HG03558 (cell line): ENCODE measurements around the gene PCDH12.
A peak's percentile ranks its signal among the peaks of the same experiment; 100 is the strongest.

ENCODE experiments used
- ATAC-seq: cut with Tn5 transposase; IDR thresholded peaks from one replicate; pipeline ENCODE4 v1.9.1; 2021; ENCODE audit warnings: moderate number of reproducible peaks; ENCODE audit not compliant: unreplicated experiment; ENCODE audit errors: extremely low read depth

PCDH12 gene

DNA sequence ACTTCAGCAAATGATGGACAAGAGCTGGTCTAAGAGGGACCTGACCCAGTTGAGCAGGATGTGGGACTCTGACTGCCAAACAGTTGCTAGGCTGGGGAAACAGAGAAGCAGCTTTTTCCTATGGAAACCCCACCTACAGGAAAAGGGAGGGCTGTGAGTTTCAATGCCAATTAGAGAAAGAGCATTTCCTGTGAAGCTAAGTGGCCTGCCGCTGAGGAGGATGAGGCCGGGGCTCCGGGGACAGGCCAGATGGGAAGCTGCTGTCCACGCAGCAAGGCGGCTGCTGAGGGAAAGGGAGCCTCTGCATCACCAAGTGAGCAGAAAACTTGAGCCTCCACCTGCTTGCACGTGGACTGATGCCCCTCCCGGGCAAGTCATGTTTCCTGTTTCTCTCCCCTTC, at the start of gene PCDH12:
TSS of gene PCDH12 (minus strand) at position 90 of the 400 bp plus-strand sequence. CDS start 351 bp downstream, outside the sequence.
- ATAC-seq: no peak

DNA sequence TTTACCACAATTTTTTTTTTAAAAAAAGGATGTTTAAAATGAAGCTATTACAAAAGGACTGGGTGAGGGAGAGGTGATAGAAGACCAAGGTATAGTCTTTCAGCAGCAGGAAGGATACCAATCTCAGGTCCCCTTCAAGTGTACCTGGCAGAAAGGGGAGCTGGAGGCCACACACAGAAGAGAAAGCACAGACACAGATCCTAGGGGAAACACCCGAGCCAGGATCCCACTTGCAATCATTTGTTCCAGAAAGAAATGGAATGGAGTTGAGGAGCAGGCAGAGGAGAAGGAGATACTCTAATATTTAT, 49.2 kb upstream of the PCDH12 start:
- no peak for ATAC-seq

DNA sequence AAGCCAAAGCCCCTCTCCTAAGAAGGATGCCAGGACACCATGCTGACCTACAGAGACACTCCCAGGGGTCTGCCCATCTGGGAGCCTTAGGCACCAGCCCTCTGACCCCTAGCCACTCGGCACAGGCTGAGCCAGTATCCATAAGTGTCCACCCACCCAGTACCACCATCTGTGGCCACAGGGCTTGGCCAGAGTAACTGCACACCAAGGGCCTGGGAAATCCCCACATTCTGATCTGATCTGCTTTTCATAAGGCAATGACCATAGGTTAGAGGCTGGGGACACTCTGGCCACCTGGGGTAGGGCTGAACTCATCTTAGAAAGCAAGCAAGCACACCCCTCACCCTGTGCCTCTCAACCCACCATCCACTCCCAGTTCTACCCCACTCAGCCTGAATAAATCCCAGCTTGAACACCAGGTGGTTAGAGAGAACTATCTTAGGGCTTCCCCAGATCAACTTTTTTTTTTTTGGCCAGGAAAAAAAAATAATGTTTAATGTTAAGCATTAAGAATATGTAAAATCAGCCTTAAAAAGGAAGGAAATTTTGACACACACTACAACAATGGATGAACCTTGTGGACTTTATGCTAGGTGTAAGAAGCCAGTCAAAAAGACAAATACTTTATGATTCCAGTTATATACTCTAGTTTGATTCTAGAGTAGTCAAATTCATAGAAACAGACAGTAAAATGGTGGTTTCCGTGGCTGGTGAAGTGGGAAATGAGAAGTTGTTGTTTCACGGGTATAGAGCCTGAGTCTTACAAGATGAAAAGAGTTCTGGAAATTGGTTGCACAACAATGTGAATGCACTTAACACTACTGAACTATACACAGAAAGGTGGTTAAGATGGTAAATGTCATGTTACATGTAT, 48.6 kb upstream of the PCDH12 start:
- no peak for ATAC-seq

DNA sequence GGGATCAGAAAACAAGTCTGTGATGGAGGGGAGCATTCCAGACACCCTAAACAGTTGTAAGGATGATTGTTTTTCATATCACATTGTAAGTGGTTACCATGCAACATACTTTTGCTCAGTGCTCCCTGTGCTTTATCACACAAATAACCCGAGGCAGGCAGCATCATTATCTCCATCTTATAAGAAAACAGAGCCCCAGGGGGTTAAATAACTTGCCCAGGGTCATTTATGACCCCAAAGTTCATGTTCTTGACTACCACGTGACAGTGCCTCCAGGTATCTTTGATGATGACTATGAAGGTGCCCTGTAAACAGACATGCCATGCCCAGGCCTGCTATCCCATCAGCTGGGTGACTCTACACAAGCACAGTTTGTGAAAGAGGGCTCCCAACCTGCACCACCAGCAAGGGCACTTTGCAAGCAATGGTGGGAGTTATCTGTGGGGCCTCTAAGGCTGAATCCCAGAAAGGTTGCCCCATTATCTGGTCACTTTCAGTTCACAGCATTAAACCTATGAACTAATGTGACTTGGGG, 45.3 kb upstream of the PCDH12 start:
- no peak for ATAC-seq

DNA sequence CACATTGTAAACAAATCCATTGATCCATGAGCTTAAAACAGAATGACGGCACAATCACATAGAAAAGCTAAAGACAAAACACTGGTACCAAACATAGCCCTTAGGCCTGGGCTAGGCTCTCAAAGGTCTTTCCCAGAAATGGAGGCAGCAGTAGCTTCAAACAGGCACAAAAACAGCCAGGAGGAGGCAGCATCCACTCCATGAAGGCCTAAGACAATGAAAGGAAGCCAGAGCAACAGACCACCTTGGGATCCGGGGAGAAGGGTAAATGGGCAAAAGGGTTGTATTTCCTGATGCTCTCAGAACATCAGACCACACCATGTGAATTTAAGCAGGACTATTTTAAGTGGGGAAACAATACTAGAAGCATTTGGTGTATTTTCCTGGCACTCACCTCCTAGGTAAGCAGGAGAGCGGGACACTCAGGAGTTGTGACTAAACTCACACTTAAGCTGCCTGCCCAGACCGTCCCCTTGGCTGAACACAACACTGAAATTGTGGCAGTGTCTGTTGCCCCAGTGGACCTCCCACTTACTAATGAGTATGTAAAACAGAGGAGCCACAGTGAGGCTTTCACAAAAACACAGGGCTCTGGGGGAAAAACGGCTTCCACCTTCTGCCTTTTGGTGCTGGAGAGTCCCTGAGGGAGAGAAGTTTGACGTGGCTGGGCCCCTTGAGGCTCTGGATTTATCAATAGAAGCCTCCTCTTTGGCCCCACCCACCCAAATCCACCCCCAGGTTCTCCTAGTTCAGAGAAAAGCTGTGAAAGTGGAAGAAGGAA, 42.9 kb upstream of the PCDH12 start:
- ATAC-seq: no peak

DNA sequence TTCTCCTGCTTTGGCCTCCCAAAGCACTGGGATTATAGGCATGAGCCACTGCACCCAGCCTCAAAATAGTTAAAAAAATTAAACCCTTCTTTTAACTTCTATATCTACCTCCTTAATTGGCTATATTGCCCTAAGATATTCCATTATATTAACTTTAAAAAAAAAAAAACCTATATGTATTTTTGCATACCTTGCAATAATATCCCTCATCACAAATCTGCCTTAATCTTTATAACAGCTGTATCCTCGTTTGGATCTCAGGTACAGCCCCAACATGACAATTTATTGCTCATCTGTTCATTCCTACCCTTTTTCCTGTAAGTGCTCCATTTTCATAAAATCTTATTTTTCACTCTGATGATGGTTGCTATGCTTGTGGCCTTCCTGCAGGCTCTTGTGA, 42.2 kb upstream of the PCDH12 start:
- no peak for ATAC-seq

DNA sequence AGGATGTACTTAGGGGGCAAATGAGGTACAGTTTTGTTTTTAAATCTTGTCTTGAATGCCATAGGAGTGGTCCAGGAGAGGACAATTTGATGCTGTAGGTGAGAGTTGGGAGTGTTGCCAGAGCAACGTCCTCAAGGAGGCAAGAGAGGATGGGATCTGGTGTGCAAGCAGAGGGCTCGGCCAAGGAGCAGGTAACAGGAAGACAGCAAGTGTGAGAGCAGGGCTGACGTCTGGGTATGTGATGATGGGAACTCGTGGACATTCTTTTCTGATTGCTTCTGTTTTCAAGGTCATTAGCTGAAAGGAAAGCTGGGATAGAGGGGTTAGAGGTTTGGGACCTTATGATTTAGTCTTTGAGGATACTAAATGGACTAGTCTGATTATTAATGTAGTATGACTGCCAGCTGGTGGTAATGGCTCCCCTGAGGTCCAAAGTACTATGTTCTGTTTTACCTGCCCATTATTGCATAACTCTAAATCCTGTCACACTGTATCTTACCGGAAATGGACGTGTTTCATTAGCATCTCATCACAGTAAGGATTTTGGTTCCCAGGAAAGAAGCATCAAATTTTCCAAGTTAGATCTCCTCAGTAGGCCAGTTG, 39.5 kb upstream of the PCDH12 start:
- no peak for ATAC-seq

DNA sequence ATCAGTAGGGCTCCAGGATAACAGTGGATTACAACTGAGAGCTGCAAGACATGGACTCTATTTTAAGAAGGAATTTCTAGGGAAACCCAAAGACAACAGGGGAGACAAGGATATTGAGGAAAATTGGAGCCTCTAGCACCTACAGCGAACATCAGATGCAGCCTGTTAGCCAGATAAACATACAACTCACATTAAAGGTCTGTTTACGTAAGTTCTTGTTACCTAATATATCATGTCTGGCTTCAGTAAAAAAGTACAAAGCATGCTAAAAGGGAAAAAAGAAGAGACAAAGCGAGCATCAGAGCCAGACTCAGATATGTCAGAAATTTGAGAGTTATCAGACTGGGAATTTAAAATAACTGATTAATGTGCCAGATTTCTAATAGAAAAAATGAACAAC, 37.7 kb upstream of the PCDH12 start:
- no peak for ATAC-seq

DNA sequence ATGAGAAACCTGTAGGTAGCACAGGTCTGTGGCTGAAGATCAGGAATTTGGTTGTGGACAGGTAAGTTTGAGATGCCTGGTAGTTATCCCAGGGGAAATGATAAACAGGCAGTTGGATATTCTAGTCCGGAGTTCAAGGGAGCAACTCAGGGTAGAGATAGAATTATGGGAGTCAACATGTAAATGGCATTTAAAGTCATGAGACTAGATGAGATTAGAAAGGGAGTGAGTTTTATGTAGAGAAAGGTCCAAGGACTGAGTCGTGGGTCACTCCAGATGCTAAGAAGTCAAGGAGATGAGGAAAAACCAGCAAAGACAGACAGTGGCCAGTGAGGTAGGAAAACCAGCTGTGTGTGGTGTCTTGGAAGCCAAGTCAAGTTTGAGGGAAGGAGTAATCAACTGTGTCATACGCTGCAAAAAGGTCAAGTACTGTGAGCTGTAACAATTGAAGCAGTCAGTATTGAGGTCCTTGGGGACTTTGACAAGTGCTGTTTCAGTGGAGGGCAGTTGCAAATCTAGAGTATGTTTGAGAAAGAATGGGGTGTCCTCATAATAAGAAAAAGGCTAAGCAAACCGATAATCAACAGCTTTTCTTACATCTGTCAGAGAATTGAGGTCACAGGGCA, 36.6 kb upstream of the PCDH12 start:
- no peak for ATAC-seq

DNA sequence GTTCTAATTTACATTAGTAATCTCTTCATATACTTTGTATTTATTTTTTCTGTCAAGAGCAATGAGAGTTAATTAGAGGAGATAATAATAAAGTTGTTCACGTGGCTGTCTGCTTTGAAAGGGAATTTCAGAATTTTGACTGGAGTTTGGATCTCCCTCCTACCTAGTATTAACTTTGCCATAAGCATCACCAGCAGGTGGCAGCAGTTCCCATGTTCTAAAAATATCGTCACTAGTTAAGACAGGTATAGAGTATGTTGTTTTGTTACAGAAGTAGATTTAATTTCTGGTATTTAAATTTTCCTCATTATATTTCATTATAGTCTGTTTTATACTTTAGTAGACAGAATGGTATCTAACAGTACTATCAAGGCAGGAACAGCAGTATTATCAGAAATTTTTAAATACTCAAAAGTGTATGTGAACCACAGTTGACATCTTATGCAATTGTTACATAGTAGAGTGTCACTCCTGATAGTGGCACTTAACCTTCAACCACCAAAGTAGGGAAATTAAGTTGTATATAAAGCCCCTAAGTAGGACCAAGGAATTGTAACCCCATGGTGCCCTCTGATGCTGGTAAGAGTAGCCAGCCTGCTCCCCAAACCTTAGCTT, 34.5 kb upstream of the PCDH12 start:
- ATAC-seq: no peak

DNA sequence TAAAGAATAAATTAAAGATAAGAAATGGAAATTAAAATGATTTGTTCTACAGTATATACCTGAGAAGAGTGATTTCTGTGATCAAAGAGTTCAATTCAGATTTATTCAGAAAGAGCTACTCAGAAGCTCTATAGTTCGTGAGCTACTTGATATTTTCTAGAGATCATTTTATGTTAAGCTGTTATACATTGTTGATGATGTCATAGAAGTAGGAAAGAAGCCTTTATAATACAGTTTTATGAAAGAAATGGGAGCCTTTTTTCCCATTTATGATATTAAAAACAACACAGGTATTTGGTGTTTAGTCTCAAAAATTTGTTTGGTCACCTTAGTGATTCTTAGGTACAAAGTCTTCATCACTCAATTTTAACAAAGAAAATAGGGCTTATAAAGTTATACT, 31.7 kb upstream of the PCDH12 start:
- ATAC-seq: no peak

DNA sequence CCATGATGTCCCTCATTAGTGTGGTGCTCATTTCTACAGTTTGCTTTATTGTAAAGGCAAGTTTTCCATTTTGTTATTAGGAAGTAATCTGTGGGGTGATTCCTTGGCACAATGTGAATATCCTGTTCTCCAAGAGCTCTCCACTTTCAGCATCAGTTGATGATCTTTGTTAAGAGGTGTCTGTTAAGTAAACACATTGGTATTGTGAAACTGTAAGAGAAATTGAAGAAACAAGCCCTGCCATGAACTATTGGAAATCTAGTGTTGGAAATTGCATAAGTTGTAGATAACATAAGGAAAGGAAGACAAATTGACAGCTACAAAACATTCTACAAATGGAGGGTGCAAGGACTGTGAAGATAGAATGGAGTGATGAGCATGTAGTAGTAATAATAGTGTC, 28.1 kb upstream of the PCDH12 start:
- no peak for ATAC-seq

DNA sequence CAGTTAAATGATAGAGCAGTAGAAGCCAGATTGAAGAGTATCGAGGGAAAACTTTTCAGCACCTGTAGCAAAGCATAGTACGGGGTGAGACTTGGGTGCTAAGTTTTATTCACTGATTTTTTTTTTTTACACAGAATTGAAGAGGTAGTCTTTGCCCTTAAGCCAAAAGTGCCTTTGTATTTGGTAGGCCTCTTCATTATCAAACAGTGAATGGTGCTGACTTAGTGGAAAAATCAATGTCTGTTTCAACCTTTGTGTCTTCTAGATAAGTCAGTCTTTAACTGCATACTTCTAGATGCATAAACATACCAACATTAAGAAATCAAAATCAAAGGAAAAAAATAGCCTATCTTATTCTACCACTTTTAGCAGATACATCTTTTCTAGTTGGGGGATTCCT, 24.6 kb upstream of the PCDH12 start:
- ATAC-seq: no peak

DNA sequence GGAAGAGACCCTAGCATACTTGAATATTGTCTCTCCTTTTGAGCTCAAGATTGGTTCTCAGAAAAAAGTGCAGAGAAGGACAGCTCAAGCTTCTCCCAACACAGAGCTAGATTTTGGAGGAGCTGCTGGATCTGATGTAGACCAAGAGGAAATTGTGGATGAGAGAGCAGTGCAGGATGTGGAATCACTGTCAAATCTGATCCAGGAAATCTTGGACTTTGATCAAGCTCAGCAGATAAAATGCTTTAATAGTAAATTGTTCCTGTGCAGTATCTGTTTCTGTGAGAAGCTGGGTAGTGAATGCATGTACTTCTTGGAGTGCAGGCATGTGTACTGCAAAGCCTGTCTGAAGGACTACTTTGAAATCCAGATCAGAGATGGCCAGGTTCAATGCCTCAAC, 20.4 kb upstream of the PCDH12 start:
- ATAC-seq: no peak

DNA sequence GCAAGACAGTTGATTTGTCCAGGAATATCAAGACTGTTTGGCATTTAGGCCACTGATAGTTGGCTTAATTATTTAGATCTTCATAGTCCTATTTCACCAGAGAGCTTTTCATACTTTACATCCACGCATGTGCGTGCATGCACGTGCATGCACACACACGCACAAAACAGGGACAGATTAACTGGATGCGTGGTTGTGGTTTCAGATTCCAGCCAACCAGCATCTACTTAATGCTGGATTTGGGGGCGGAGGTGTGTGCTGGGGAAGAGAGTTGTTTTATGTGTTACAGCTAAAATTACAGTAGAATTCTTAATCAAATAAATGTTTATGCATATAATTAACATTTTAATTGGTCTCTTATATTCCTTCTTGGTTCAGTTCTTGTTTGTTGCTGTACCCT, 18.2 kb upstream of the PCDH12 start:
- no peak for ATAC-seq

DNA sequence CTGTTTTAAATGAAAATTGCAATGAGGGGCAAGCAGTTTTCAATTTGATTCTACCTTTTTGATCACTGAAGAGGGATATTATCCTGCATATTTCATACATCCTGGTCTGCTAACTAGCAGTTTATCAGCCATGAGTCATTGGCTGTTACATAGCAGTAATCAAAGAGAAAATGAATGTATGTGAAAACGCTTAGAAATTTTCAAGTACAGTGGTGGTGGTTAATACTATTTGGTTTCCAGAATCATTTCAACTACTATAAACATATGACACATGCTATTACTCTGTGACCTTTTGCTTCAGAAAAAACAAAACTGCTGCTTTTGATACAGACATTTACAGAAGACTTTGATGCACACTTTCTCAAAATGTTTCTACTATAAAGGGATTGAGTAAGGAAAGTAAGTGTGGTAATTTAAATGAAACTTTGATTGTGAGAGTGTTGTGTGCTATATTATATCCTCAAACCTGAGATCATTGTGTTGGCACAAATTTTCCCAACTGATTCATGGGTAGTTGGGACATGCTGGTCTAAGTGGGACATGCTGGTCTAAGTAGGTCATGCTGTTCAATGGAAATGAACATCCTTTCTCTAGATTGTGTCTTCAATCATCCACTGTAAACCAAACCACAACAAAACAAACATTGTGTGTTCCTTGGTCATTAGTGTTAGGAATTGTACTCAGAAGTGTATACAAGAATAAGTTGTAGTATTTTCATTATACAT, 16.0 kb upstream of the PCDH12 start:
- ATAC-seq: no peak

DNA sequence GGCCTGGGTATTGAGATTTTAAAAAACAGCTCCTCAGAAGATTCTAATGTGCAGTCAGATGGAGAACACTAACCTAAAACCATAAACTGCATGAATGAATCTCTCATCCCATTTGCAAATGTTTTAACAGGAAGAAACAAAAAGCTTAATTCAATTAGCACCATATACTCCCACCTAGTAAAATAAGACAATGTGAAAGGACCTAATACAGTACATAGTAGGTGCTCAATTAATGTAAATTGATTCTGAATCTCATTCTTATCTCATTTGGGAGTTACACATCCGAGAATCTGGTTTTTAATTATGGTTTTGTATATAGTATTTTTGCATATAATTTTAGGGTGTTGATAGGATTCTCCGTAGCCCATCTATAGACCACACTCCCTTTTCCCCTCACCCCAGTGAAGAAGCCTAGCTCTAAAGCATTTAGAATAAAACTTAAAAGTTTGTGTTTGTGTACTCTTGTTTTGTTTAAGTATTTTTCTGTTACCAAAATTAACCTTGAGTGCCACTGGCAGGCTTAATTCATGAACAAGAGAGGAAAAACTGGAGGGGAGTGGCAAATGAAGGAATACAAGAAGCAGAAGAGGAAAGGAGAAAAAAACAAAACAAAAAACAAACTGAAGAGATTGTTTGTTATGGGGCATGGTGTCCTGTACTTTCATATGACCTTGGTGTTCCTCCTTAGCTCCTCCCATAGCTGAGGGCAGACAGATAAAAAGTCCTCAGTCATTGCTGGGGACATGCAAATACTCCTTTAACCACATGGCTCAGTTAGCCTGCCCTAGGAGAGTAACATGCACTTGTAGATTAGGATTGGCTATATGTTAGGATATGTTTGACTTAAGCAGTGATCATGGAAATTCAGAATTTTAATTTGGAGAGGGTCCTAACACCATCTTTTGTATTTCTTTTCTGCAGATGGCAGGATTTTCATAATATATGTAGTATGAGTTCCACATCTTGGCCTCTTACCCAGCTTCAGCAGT, 12.1 kb upstream of the PCDH12 start:
- ATAC-seq: peak; percentile 37

DNA sequence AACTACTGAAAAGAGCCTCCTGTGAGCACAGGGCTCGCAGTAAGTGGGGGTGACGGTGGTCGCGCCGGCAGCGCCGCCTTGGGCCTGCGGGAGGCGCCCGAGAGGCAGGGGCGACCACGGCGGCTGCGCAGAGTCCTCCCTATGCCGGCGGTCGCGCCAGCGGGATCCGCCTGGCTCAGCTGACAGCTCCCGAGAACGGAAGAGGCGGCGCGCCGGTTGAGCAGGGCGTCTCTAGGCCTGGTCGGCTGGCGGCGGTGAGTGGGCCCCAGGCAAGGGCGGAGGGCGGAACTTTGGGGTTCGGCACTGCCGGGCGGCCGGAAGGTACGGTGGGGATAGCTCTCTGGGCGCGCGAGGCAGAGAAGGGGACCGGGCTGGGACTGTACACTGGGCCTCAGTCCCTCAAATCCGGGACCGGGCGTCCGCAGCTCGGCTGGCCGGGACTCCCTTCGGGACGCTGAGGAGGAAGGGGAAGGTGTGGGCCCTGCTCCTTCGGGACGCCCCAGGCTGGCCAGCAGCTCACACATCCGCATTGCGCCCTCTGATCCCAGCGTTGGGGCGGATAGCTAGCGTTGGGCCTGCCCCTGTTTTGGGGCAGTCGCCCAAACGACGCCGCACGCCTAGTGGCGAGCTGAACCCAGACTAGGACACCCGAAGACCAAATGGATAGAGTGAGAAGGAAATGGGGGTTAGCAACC, 11.1 kb upstream of the PCDH12 start, which contains the start of gene RNF14:
TSS of gene RNF14 (plus strand) at position 192 of the 695 bp plus-strand sequence. CDS start 4,484 bp downstream, outside the sequence.
- ATAC-seq: peak; percentile 90
